ENCODE data around the gene RASA3.
"Not testable (repeated sequence)": the region's sequence is repeated elsewhere in the genome, so short reads cannot be mapped to it uniquely, and the experiment has no call there.

RASA3 gene

GRCh38 chr13:114142137-114142550 is 9.7 kb upstream of the RASA3 start:
- no peak for DNase-seq (ENCODE audit: low spot score)

GRCh38 chr13:114141261-114141996 is 9.0 kb upstream of the RASA3 start:
- DNase-seq (ENCODE audit: low spot score): no peak

- DNase-seq (ENCODE audit: low spot score): no peak
These were observed 8.5 kb upstream of the RASA3 start for GRCh38 chr13:114140906-114141250.

GRCh38 chr13:114140131-114140905 is 7.9 kb upstream of the RASA3 start:
- DNase-seq (ENCODE audit: low spot score): no peak

- no peak for DNase-seq (ENCODE audit: low spot score)
These were observed 4.2 kb upstream of the RASA3 start for GRCh38 chr13:114136576-114136975.

GRCh38 chr13:114135731-114136171 is 3.3 kb upstream of the RASA3 start:
- DNase-seq (ENCODE audit: low spot score): no peak

- DNase-seq (ENCODE audit: low spot score): no peak
These were observed 2.7 kb upstream of the RASA3 start for GRCh38 chr13:114134944-114135610.

- no peak for DNase-seq (ENCODE audit: low spot score)
These were observed 1.9 kb upstream of the RASA3 start for GRCh38 chr13:114134111-114134943.

- not testable (repeated sequence) for DNase-seq (ENCODE audit: low spot score)
These were observed 1.1 kb upstream of the RASA3 start for GRCh38 chr13:114133552-114133951.

- not testable (repeated sequence) for DNase-seq (ENCODE audit: low spot score)
These were observed 703 bp upstream of the RASA3 start for GRCh38 chr13:114133126-114133525.

- DNase-seq (ENCODE audit: low spot score): peak; percentile 47
These were observed 622 bp downstream of the RASA3 start for GRCh38 chr13:114131583-114132418.

- DNase-seq (ENCODE audit: low spot score): peak; percentile 77
These were observed 1.4 kb downstream of the RASA3 start for GRCh38 chr13:114130837-114131582.

GRCh38 chr13:114130131-114130836 is 2.1 kb downstream of the RASA3 start:
- no peak for DNase-seq (ENCODE audit: low spot score)

- no peak for DNase-seq (ENCODE audit: low spot score)
These were observed 2.8 kb downstream of the RASA3 start for GRCh38 chr13:114129649-114130062.

GRCh38 chr13:114128624-114129522 is 3.5 kb downstream of the RASA3 start:
- peak; percentile 77 for DNase-seq (ENCODE audit: low spot score)

- DNase-seq (ENCODE audit: low spot score): no peak
These were observed 4.1 kb downstream of the RASA3 start for GRCh38 chr13:114128348-114128623.

GRCh38 chr13:114127473-114128347 is 4.7 kb downstream of the RASA3 start:
- DNase-seq (ENCODE audit: low spot score): no peak
